GM12878 (cell line): ENCODE data around the gene ANKRD11.

Source experiments
- CTCF ChIP-seq, 3 experiments: IDR thresholded peaks in 2 of 3; conservative IDR thresholded peaks in 1 of 3; 2 replicates each; pipeline ENCODE4 v1.5.1; 2011; ENCODE audit warnings: low read depth in 3 of 3, low read length in 3 of 3, mild to moderate bottlenecking in 3 of 3, control low read depth in 2 of 3, moderate library complexity in 2 of 3, inconsistent platforms in 1 of 3, mixed read lengths in 1 of 3; ENCODE audit not compliant: control insufficient read depth in 2 of 3, insufficient read depth in 1 of 3; ENCODE audit errors: extremely low read depth in 1 of 3
- TCF12 ChIP-seq: IDR thresholded peaks from 2 replicates; pipeline ENCODE4 v1.6.1; 2011; ENCODE audit warnings: low read depth, mild to moderate bottlenecking, low read length

DNA sequence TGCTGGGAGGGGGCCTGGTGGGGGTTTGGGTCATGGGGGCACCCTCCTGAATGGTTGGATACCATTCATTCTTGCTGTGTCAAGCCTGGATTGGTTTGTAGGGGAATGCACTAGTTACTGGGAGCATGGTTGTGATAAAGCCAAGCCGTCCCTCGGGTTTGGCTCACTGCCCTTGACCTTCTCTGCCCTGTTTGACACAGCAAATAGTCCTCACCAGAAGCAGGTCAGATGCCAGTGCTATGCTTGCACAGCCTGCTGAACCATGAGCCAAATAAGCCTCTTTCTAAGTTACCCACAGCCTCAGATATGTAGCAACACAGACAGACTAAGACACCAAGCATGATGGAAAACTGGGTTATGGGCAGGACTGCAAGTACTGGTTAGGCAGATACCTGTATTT, 258.3 kb downstream of the ANKRD11 start:
- TF ChIP-seq TCF12 = no peak
- TF ChIP-seq CTCF (IDR thresholded peaks at IDR 0.05 in 2 of 3, conservative IDR thresholded peaks at IDR 0.05 in 1 of 3; ENCODE audit: control insufficient read depth in 2 of 3, extremely low read depth in 1 of 3, insufficient read depth in 1 of 3, low read depth in 3 of 3, low read length in 3 of 3) = no peak
